H9 (cell line): ENCODE results near the gene GATA1. TPM values are rescaled to one million over a fixed set of nuclear protein-coding genes. Genes with fewer than 3 reads are reported as not detected.

Experiments used
- DNase-seq: peaks from one replicate; pipeline ENCODE4 v3.0.0-alpha.2; 2017
- H2AFZ ChIP-seq: one replicate; pipeline ENCODE4 v1.6.1; 2013; ENCODE audit warnings: mild to moderate bottlenecking, low read length, control low read depth, moderate library complexity
- H2AK5ac ChIP-seq: 2 replicates; pipeline ENCODE4 v1.6.1; 2013; ENCODE audit warnings: low read length, control low read depth, mixed read lengths; ENCODE audit not compliant: insufficient read length
- H2BK120ac ChIP-seq: one replicate; pipeline ENCODE4 v1.6.1; 2013; ENCODE audit warnings: low read depth, mild to moderate bottlenecking, low read length, control low read depth, inconsistent platforms; ENCODE audit not compliant: poor library complexity, severe bottlenecking
- H2BK12ac ChIP-seq: 2 replicates; pipeline ENCODE4 v1.6.1; 2013; ENCODE audit warnings: low read length, control low read depth, mixed read lengths, low read depth; ENCODE audit not compliant: insufficient read length
- H2BK15ac ChIP-seq: 2 replicates; pipeline ENCODE4 v1.6.1; 2013; ENCODE audit warnings: low read depth, low read length, control low read depth
- H2BK20ac ChIP-seq: one replicate; pipeline ENCODE4 v1.6.1; 2013; ENCODE audit warnings: low read depth, mild to moderate bottlenecking, low read length, control low read depth, inconsistent platforms; ENCODE audit not compliant: poor library complexity, severe bottlenecking
- H2BK5ac ChIP-seq: 2 replicates; pipeline ENCODE4 v1.6.1; 2013; ENCODE audit warnings: low read length, control low read depth, mixed read lengths; ENCODE audit not compliant: insufficient read length
- H3K14ac ChIP-seq: 2 replicates; pipeline ENCODE4 v1.6.1; 2013; ENCODE audit warnings: low read length, control low read depth; ENCODE audit not compliant: insufficient read depth
- H3K18ac ChIP-seq: 2 replicates; pipeline ENCODE4 v1.6.1; 2013; ENCODE audit warnings: low read depth, mild to moderate bottlenecking, mixed read lengths, low read length, control low read depth; ENCODE audit not compliant: insufficient read length
- H3K23ac ChIP-seq: 2 replicates; pipeline ENCODE4 v1.6.1; 2013; ENCODE audit warnings: low read length, control low read depth, mixed read lengths, low read depth; ENCODE audit not compliant: insufficient read length
- H3K23me2 ChIP-seq: 2 replicates; pipeline ENCODE4 v1.6.1; 2013; ENCODE audit warnings: low read depth, mild to moderate bottlenecking, mixed read lengths, low read length, control low read depth; ENCODE audit not compliant: insufficient read length, poor library complexity, severe bottlenecking
- H3K27ac ChIP-seq: 2 replicates; pipeline ENCODE4 v1.5.1; 2013; ENCODE audit warnings: low read length, control low read depth, mixed read lengths, low read depth; ENCODE audit not compliant: insufficient read length
- H3K27me3 ChIP-seq: 2 replicates; pipeline ENCODE4 v1.6.1; 2013; ENCODE audit warnings: low read length, control low read depth, inconsistent platforms; ENCODE audit not compliant: insufficient read depth
- H3K4ac ChIP-seq: 2 replicates; pipeline ENCODE4 v1.6.1; 2013; ENCODE audit warnings: low read depth, mild to moderate bottlenecking, control low read depth, inconsistent platforms, low read length, moderate library complexity
- H3K4me1 ChIP-seq: 2 replicates; pipeline ENCODE4 v1.6.1; 2013; ENCODE audit warnings: low read length, control low read depth, inconsistent platforms; ENCODE audit not compliant: insufficient read depth
- H3K4me2 ChIP-seq: 2 replicates; pipeline ENCODE4 v1.6.1; 2013; ENCODE audit warnings: low read length, control low read depth, mixed read lengths; ENCODE audit not compliant: insufficient read length, insufficient read depth
- H3K56ac ChIP-seq: 2 replicates; pipeline ENCODE4 v1.6.1; 2013; ENCODE audit warnings: low read depth, mild to moderate bottlenecking, mixed read lengths, low read length, control low read depth; ENCODE audit not compliant: insufficient read length
- H3K79me1 ChIP-seq: 2 replicates; pipeline ENCODE4 v1.6.1; 2013; ENCODE audit warnings: low read depth, mild to moderate bottlenecking, moderate library complexity, low read length, control low read depth, inconsistent platforms; ENCODE audit not compliant: insufficient read depth, poor library complexity, severe bottlenecking
- H3K79me2 ChIP-seq: 2 replicates; pipeline ENCODE4 v1.6.1; 2013; ENCODE audit warnings: low read length, control low read depth, inconsistent platforms; ENCODE audit not compliant: insufficient read depth
- H3K9ac ChIP-seq: 2 replicates; pipeline ENCODE4 v1.6.1; 2013; ENCODE audit warnings: low read length, control low read depth, mixed read lengths; ENCODE audit not compliant: insufficient read length; ENCODE audit errors: extremely low read depth
- H3K9me3 ChIP-seq: one replicate; pipeline ENCODE4 v1.6.1; 2013; ENCODE audit warnings: low read depth, low read length, inconsistent platforms; ENCODE audit not compliant: control insufficient read depth
- H3T11ph ChIP-seq: one replicate; pipeline ENCODE4 v1.6.1; 2013; ENCODE audit warnings: mild to moderate bottlenecking, low read length, control low read depth, inconsistent platforms
- H4K20me1 ChIP-seq: one replicate; pipeline ENCODE4 v1.6.1; 2013; ENCODE audit not compliant: control insufficient read depth, insufficient read length, insufficient read depth
- H4K5ac ChIP-seq: 2 replicates; pipeline ENCODE4 v1.6.1; 2013; ENCODE audit warnings: low read depth, mild to moderate bottlenecking, mixed read lengths, low read length, control low read depth; ENCODE audit not compliant: insufficient read length
- H4K8ac ChIP-seq: replicated peaks from 2 replicates; pipeline ENCODE4 v1.6.1; 2013; ENCODE audit warnings: low read length, control low read depth, mixed read lengths, low read depth; ENCODE audit not compliant: insufficient read length
- H4K91ac ChIP-seq: 2 replicates; pipeline ENCODE4 v1.6.1; 2013; ENCODE audit warnings: low read depth, mild to moderate bottlenecking, moderate library complexity, mixed read lengths, low read length, control low read depth; ENCODE audit not compliant: insufficient read length
- H3K27ac Mint-ChIP-seq, 3 experiments: 2 replicates in 2 of 3; 3 replicates in 1 of 3; pipeline ENCODE4 v1.8.0; 2020 to 2021; ENCODE audit warnings: mixed read lengths in 3 of 3, mild to moderate bottlenecking in 1 of 3, moderate library complexity in 1 of 3
- H3K27me3 Mint-ChIP-seq: 2 replicates; pipeline ENCODE4 v1.8.0; 2021; ENCODE audit warnings: low read depth, mild to moderate bottlenecking, moderate library complexity, mixed read lengths
- H3K36me3 Mint-ChIP-seq, 3 experiments: 2 replicates in 2 of 3; 3 replicates in 1 of 3; pipeline ENCODE4 v1.8.0; 2020 to 2021; ENCODE audit warnings: low read depth in 3 of 3, mixed read lengths in 3 of 3; ENCODE audit not compliant: insufficient read depth in 1 of 3
- H3K4me1 Mint-ChIP-seq, 2 experiments: 2 replicates each; pipeline ENCODE4 v1.8.0; 2020; ENCODE audit warnings: mixed read lengths in 2 of 2
- H3K4me3 Mint-ChIP-seq, 2 experiments: 2 replicates in 1 of 2; 3 replicates in 1 of 2; pipeline ENCODE4 v1.8.0; 2020 to 2021; ENCODE audit warnings: mild to moderate bottlenecking in 2 of 2, mixed read lengths in 2 of 2, moderate library complexity in 1 of 2
- H3K9me3 Mint-ChIP-seq, 2 experiments: 2 replicates in 1 of 2; 3 replicates in 1 of 2; pipeline ENCODE4 v1.8.0; 2020; ENCODE audit warnings: mild to moderate bottlenecking in 2 of 2, mixed read lengths in 2 of 2, moderate library complexity in 1 of 2
- whole genome bisulfite sequencing: extraction: QIAGEN DNeasy Blood & Tissue Kit; methylation state at CpG from one replicate; pipeline ENCODE4 v1.1.7; 2013; ENCODE audit warnings: missing lambda C conversion rate, low lambda C conversion rate, mixed read lengths; ENCODE audit not compliant: insufficient read length; ENCODE audit errors: extremely low coverage; 5-methylcytosine and 5-hydroxymethylcytosine counted together
- total RNA-seq: library from RNA; stranded (reverse); gene quantifications from 2 replicates; pipeline ENCODE4 v1.2.1, GENCODE V29; 2021
- TF ChIP-seq, protein P1 (sequence below): fragments of 200-600 bp; sonication (generic); conservative IDR thresholded peaks from 3 replicates; pipeline ENCODE4 v1.8.0; 2021; ENCODE audit warnings: antibody characterized with exemption, mild to moderate bottlenecking

GATA1 gene
- total RNA-seq, 1 experiment from 2014 or later: not detected

DNA sequence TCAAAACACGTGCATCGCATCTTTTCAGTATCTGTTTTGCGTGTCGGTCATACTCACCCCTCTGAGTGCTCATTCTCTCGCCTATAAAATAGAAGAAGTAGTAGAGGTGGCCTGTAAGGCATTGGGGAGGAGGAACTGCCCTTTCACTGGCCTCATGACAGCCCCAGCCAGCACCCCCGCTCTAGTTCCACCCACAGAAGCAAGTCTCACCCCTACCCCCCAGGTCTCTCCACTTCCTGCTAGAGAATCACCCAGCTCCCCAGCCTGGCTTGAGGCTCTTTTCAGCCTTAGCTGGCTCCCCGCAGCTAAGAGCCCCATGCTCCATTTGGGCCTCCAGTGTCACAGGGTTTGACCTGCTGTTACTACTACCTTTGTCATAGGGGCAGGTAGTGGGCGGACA lies 27.3 kb downstream of the GATA1 start:
- Mint-ChIP-seq H3K4me1 (no peaks in the 10 kb centered on the region), H3K36me3 (peaks cover 11 to 55% (median 40%) of the 10 kb centered on the region in 3 experiments), H3K27me3 (peaks cover 2% of the 10 kb centered on the region; the same call in 1 of the 2 replicates), H3K9me3 (peaks cover 54 to 72% of the 10 kb centered on the region in 2 experiments), H3K4me3 (no peak overlapping the region), H3K27ac (no peak overlapping the region)
- no peaks in the 10 kb centered on the region for H3K27me3 ChIP-seq
- no peaks in the 10 kb centered on the region for H4K20me1 ChIP-seq
- TF ChIP-seq, protein P1, sequence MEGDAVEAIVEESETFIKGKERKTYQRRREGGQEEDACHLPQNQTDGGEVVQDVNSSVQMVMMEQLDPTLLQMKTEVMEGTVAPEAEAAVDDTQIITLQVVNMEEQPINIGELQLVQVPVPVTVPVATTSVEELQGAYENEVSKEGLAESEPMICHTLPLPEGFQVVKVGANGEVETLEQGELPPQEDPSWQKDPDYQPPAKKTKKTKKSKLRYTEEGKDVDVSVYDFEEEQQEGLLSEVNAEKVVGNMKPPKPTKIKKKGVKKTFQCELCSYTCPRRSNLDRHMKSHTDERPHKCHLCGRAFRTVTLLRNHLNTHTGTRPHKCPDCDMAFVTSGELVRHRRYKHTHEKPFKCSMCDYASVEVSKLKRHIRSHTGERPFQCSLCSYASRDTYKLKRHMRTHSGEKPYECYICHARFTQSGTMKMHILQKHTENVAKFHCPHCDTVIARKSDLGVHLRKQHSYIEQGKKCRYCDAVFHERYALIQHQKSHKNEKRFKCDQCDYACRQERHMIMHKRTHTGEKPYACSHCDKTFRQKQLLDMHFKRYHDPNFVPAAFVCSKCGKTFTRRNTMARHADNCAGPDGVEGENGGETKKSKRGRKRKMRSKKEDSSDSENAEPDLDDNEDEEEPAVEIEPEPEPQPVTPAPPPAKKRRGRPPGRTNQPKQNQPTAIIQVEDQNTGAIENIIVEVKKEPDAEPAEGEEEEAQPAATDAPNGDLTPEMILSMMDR: no peak
- H2BK120ac ChIP-seq: no peak overlapping the region
- no peak overlapping the region for H3K14ac ChIP-seq
- no peak overlapping the region for H4K8ac ChIP-seq
- H4K5ac ChIP-seq: no peak overlapping the region
- no peaks in the 10 kb centered on the region for H3K23me2 ChIP-seq
- H2BK15ac ChIP-seq: no peak overlapping the region
- H3K56ac ChIP-seq: no peak overlapping the region
- H2BK5ac ChIP-seq: no peak overlapping the region
- WGBS: no CpG with 5 or more reads among the region's 8 CpGs
- no peak overlapping the region for H3K27ac ChIP-seq
- no peak overlapping the region for H4K91ac ChIP-seq
- no peak overlapping the region for H3K9ac ChIP-seq
- H3K9me3 ChIP-seq: peaks cover 15% of the 10 kb centered on the region
- H3K79me1 ChIP-seq: no peaks in the 10 kb centered on the region
- H2AFZ ChIP-seq: no peak overlapping the region
- no peak overlapping the region for H3K18ac ChIP-seq
- H3K4me1 ChIP-seq: no peaks in the 10 kb centered on the region
- no peak overlapping the region for H3K23ac ChIP-seq
- H3T11ph ChIP-seq: no peak overlapping the region
- H3K4ac ChIP-seq: no peak overlapping the region
- H2AK5ac ChIP-seq: no peak overlapping the region
- H3K4me2 ChIP-seq: no peak overlapping the region
- DNase-seq: no peak
- no peak overlapping the region for H2BK20ac ChIP-seq
- no peaks in the 10 kb centered on the region for H3K79me2 ChIP-seq
- no peak overlapping the region for H2BK12ac ChIP-seq
